ENCODE measurements around the gene MAGEA9B. TPM values are rescaled to one million over a fixed set of nuclear protein-coding genes. Genes with fewer than 3 reads are reported as not detected.
"Not testable (repeated sequence)": the region's sequence is repeated elsewhere in the genome, so short reads cannot be mapped to it uniquely, and the experiment has no call there.

The MAGEA9B gene, protein sequence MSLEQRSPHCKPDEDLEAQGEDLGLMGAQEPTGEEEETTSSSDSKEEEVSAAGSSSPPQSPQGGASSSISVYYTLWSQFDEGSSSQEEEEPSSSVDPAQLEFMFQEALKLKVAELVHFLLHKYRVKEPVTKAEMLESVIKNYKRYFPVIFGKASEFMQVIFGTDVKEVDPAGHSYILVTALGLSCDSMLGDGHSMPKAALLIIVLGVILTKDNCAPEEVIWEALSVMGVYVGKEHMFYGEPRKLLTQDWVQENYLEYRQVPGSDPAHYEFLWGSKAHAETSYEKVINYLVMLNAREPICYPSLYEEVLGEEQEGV
- total RNA-seq, result not detected

DNA sequence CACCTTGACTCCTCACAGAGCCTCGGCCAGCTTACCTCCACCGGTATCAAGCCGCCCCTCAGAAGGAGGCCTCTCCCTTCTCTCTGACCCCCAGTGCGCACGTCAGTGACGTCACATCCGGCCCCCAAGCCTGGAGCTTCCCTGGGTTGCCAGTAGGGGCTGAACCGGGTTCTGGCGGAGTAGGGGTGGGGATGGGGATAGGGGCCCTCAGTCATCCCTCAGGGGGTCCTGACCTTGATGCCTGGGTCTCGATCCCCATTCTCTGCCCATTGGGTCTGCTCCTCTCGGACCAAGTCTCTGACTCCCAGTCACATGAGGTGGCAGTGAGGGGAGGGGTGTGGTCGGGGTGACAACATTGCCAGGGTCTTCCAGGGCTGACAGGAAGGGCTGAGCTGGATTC, at the start of gene MAGEA9B:
MAGEA9B (minus strand) TSS at position 101 of the 400 bp plus-strand sequence. CDS start 4,280 bp downstream, outside the sequence.
- H3K4me3 ChIP-seq, H3K27ac ChIP-seq, H3K4me1 ChIP-seq, H3K27me3 ChIP-seq, H3K9me3 ChIP-seq, DNase-seq, H3K36me3 ChIP-seq: not testable (repeated sequence)

DNA sequence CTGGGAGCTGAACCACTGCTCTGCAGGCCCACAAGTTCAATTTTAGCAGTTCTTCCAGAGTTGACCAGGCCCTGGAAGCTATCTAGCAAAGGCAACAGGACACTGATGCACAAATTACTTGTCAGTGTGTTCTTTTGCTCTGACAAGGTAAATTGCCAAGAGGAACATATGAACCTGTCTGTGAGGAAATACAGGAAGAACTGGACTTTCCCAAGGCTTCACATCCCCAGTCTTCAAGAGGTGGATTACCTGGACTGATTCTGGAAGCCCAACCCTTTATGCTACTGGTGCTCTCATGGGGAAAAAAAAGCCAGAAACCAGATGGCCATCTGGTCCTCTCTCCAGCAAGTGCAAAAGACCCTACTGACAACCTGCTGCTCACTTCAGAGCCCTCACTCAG, 46.3 kb upstream of the MAGEA9B start:
- no peak for DNase-seq
- H3K27me3 ChIP-seq, result no peaks in the 10 kb centered on the region
- no peaks in the 10 kb centered on the region for H3K4me1 ChIP-seq
- no peak overlapping the region for H3K27ac ChIP-seq
- no peak for TF ChIP-seq POLR2A (IDR thresholded peaks at IDR 0.05)
- TF ChIP-seq, protein P1, sequence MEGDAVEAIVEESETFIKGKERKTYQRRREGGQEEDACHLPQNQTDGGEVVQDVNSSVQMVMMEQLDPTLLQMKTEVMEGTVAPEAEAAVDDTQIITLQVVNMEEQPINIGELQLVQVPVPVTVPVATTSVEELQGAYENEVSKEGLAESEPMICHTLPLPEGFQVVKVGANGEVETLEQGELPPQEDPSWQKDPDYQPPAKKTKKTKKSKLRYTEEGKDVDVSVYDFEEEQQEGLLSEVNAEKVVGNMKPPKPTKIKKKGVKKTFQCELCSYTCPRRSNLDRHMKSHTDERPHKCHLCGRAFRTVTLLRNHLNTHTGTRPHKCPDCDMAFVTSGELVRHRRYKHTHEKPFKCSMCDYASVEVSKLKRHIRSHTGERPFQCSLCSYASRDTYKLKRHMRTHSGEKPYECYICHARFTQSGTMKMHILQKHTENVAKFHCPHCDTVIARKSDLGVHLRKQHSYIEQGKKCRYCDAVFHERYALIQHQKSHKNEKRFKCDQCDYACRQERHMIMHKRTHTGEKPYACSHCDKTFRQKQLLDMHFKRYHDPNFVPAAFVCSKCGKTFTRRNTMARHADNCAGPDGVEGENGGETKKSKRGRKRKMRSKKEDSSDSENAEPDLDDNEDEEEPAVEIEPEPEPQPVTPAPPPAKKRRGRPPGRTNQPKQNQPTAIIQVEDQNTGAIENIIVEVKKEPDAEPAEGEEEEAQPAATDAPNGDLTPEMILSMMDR (IDR thresholded peaks at IDR 0.05), result no peak
- no peaks in the 10 kb centered on the region for H3K36me3 ChIP-seq
- no peak overlapping the region for H3K4me3 ChIP-seq
- H3K9me3 ChIP-seq, result no peaks in the 10 kb centered on the region

DNA sequence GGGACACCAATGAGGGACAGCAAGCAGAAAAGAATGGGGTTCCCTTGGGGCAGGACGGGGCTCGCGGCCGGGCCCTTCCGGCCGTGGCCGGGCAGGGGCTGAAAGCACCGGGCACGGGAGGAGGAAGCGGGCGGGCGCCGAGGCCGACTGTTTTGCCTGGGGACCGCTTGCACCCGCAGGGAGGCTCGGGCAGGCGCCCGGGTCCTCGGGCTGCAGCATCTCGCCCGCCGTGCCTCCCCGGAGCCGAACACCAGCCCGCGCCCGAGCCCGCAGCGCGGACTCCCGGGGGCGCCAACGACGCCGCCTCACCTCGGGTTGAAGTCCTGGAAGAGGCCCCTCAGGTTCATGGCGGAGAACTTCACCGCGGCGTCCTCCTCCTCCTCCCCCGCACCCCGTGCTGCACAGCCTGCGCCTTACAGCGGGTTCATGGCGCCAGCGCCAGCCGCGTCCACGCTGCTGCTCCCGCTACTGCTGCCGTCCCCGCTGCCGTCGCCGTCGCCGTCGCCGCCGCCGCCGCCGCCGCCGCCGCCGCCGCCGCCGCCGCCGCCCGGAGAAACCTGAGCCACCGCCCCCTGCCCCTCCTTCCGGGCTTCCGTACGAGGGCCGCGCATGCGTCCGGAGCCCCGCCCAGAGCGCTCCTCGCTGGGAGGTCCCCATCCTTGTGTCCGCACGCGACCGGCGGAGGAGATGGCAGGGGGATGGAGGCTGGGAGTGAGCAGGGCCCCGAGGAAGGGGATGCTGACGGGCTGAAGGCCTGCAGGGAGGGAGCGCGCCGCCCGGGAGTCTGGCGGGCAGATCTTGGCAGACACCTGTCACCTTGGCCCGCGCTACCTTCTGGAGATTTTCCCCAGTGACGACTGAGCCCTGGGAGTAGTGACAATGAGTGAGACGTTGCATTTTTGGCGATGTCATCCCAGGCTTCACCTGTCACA, 44.2 kb upstream of the MAGEA9B start, which contains the start of gene TMEM185A:
TMEM185A (minus strand) TSS at position 559 of the 932 bp plus-strand sequence; CDS start at position 347, 212 bp downstream.
- Histone ChIP-seq H3K4me3 (peak within 1 kb of the TSS; percentile 54 to 92 (median 70)), H3K27me3 (no peaks in the 10 kb centered on the region), H3K9me3 (no peaks in the 10 kb centered on the region), H3K4me1 (no peaks in the 10 kb centered on the region), H3K36me3 (no peaks in the 10 kb centered on the region), H3K27ac (peak within 1 kb of the TSS; percentile 3 to 77 (median 72))
- peak; percentile 61 to 86 (median 79) for DNase-seq
- TF ChIP-seq, protein P1 (IDR thresholded peaks at IDR 0.05), result no peak
- no peak for TF ChIP-seq POLR2A (IDR thresholded peaks at IDR 0.05)

DNA sequence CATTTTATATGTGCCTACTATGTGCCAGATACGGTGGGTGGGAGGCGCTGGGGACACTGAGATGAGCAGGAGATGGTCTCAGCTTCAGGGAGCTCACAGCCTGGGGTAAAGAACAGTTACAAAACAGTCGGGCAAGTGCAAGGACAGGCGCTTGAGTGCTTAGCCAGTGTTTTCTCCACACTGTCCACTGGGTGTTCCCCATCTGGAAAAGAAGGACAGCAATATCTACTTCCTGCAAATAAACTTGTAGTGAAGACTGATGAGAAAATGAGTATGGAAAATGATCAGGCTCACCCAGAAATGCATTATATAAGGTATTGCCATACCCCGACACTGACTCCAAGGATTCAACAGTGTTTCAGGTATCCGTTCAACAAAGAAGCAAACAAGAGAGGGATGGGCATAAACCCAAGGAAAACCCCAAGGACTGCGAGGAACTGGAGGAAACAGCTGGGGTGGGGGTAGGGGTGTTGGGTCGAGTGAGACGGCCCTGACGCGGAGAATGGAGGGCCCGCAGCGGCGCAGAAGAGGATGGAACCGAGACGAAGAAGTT, 43.5 kb upstream of the MAGEA9B start:
- peak overlapping the region; percentile 3 to 77 (median 72) for H3K27ac ChIP-seq
- H3K4me3 ChIP-seq, result peak overlapping the region; percentile 54 to 92 (median 70)
- no peak for DNase-seq

DNA sequence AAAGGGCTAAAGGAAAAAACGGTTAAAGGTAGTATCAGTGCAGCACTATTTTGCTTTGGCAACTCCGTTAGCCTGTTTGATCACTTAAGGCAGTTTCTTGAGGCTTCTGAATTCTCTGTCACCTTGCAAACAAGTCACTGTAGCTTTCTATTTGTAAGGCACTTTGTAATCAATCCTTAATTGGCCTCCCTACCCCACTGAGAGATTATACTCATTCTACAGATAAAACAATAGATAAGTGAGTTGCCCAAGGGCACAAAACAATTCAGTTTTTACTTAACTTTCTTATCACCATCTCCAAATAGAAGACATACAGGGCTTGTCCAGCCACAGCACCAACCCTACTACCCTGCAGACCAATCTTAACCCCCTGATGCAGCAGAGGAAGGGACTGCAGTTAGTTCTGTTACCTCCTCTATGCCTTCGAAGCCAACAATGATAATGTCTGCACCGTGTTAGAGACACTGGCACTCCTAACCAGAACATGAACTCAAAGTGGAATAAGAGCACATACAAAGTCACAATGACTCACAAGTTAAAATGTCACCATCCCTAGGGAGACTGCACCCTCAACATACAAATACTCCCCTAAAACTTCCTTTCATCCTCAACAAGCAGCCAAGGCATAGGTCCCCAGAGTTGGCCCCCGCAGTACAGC, 42.6 kb upstream of the MAGEA9B start:
- Histone ChIP-seq H3K36me3 (no peaks in the 10 kb centered on the region), H3K9me3 (no peaks in the 10 kb centered on the region), H3K27me3 (no peaks in the 10 kb centered on the region), H3K4me1 (no peaks in the 10 kb centered on the region), H3K4me3 (peak overlapping the region in 1 of 4 donors; percentile 92), H3K27ac (no peak overlapping the region)
- no peak for DNase-seq
- TF ChIP-seq, protein P1 (IDR thresholded peaks at IDR 0.05), result no peak
- no peak for TF ChIP-seq POLR2A (IDR thresholded peaks at IDR 0.05)

More for the DNA sequence above, 43.5 kb upstream of the MAGEA9B start:
- H3K27me3 ChIP-seq, result no peaks in the 10 kb centered on the region
- TF ChIP-seq POLR2A (IDR thresholded peaks at IDR 0.05), result no peak
- TF ChIP-seq, protein P1 (IDR thresholded peaks at IDR 0.05), result peak in 2 of 6 experiments; percentile 18
- H3K9me3 ChIP-seq, result no peaks in the 10 kb centered on the region
- no peaks in the 10 kb centered on the region for H3K4me1 ChIP-seq
- H3K36me3 ChIP-seq, result no peaks in the 10 kb centered on the region
